NT2/D1 (cell line): ENCODE data around the gene R3HCC1L.

Experiments used
- SUZ12 ChIP-seq: IDR thresholded peaks from 2 replicates; pipeline ENCODE4 v1.6.1; 2011; ENCODE audit not compliant: insufficient read length, insufficient read depth; ENCODE audit errors: extremely low read depth
- ZNF274 ChIP-seq: IDR thresholded peaks from 2 replicates; pipeline ENCODE4 v1.6.1; 2011; ENCODE audit warnings: mild to moderate bottlenecking, low read depth, low read length

DNA sequence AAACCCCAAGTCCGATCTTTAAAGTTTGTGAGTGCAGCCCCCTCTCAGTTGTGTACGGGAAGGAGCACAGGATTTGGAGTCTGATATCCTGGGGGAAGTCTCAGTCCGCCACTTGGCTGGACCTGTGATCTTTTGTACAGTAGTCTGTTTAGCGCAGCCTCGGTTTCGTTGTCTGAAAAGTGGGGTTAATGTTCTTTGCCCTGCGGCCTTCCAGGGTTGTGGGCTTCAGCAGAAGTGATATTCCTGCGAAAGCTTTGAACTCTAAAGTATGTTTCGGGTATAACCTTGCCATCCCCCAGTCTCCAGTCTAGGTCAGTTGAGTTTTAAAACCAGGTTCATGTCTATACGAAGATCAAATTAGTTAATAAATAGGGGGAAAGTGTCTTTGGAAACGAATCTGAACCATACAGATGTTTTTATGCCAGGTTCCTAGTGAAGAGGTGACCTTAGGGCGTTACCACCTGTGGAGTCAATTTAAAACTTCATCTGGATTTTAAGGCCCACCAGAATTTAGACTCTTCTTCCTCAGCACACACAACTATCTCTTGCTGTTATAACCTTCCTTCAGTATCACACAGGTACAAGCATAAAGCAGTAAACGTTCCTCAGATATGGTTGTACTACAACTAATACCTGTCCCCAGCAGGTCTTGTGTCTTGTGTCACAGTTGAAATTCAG lies 904 bp downstream of the R3HCC1L start:
- TF ChIP-seq ZNF274 (no peak), SUZ12 (no peak)
